BLaER1 treated with 17β-estradiol and CSF1 and Interleukin-3, amounts not matched to agents 10 nM and 100 nM (cell line): ENCODE data around the gene MAP3K14.
A peak's percentile ranks its signal among the peaks of the same experiment; 100 is the strongest.
"Not testable (repeated sequence)": the region's sequence is repeated elsewhere in the genome, so short reads cannot be mapped to it uniquely, and the experiment has no call there.

Source experiments
- H3K27ac ChIP-seq, 11 experiments: shearing (Covaris generic); formaldehyde crosslinking; 2 replicates each; pipeline ENCODE4 v1.8.1; 2022
- H3K27me3 ChIP-seq, 11 experiments: shearing (Covaris generic); formaldehyde crosslinking; 2 replicates each; pipeline ENCODE4 v1.8.1; 2022
- H3K36me3 ChIP-seq, 11 experiments: shearing (Covaris generic); formaldehyde crosslinking; 2 replicates each; pipeline ENCODE4 v1.8.1; 2022
- H3K4me1 ChIP-seq, 10 experiments: shearing (Covaris generic); formaldehyde crosslinking; 2 replicates each; pipeline ENCODE4 v1.8.1; 2022
- H3K4me2 ChIP-seq, 11 experiments: shearing (Covaris generic); formaldehyde crosslinking; 2 replicates each; pipeline ENCODE4 v1.8.1; 2022
- H3K4me3 ChIP-seq, 10 experiments: shearing (Covaris generic); formaldehyde crosslinking; 2 replicates each; pipeline ENCODE4 v1.8.1; 2022
- H3K9ac ChIP-seq, 11 experiments: shearing (Covaris generic); formaldehyde crosslinking; 2 replicates each; pipeline ENCODE4 v1.8.1; 2022
- H3K9me3 ChIP-seq, 11 experiments: shearing (Covaris generic); formaldehyde crosslinking; replicated peaks in 1 of 11; 2 replicates each; pipeline ENCODE4 v1.8.1; 2022
- H4K20me1 ChIP-seq, 11 experiments: shearing (Covaris generic); formaldehyde crosslinking; 2 replicates each; pipeline ENCODE4 v1.8.1; 2022
- Cebpa-rat ChIP-seq, 11 experiments: shearing (Covaris generic); IDR thresholded peaks; 2 replicates each; pipeline ENCODE4 v1.8.1; 2022

Gene MAP3K14

GRCh38 chr17:45253879-45254278 lies 62.9 kb downstream of the MAP3K14 start:
- TF ChIP-seq Cebpa-rat (IDR thresholded peaks at IDR 0.05) = no peak
- H3K9me3 ChIP-seq = peaks cover 0 to 12% (median 0%) of the 10 kb centered on the region in 11 experiments; a peak in 7 of 22 replicates
- H3K4me1 ChIP-seq = peaks cover 34 to 67% (median 54%) of the 10 kb centered on the region in 10 experiments
- peaks cover 0 to 18% (median under 1%) of the 10 kb centered on the region in 11 experiments; a peak in 8 of 22 replicates for H4K20me1 ChIP-seq
- peak overlapping the region in 9 of 11 experiments; percentile 2 to 93 (median 29); a peak in 7 of 22 replicates for H3K4me2 ChIP-seq
- no peak overlapping the region for H3K9ac ChIP-seq
- no peaks in the 10 kb centered on the region for H3K27me3 ChIP-seq
- H3K27ac ChIP-seq = no peak overlapping the region
- peaks cover 0 to 23% (median 21%) of the 10 kb centered on the region in 11 experiments; a peak in 18 of 22 replicates for H3K36me3 ChIP-seq
- H3K4me3 ChIP-seq = no peak overlapping the region

GRCh38 chr17:45253237-45253636 lies 63.6 kb downstream of the MAP3K14 start:
- H3K4me2 ChIP-seq = 0 out of 22 replicates have a peak overlapping the region, but pooled peaks of 2 of the 11 experiments have one; percentile 2 to 29
- peaks cover 0 to 28% (median 24%) of the 10 kb centered on the region in 11 experiments; a peak in 18 of 22 replicates for H3K36me3 ChIP-seq
- H3K27ac ChIP-seq, H3K9ac ChIP-seq, H3K4me3 ChIP-seq, H3K27me3 ChIP-seq: not testable (repeated sequence)
- H3K9me3 ChIP-seq = peaks cover 0 to 12% (median 0%) of the 10 kb centered on the region in 11 experiments; a peak in 7 of 22 replicates
- peaks cover 32 to 67% (median 55%) of the 10 kb centered on the region in 10 experiments for H3K4me1 ChIP-seq
- peaks cover 0 to 24% (median 5%) of the 10 kb centered on the region in 11 experiments; a peak in 10 of 22 replicates for H4K20me1 ChIP-seq

- Histone ChIP-seq H4K20me1 (peaks cover 2 to 37% (median 16%) of the 10 kb centered on the region in 11 experiments; a peak in 19 of 22 replicates), H3K4me3 (no peak overlapping the region), H3K36me3 (peaks cover under 1 to 31% (median 24%) of the 10 kb centered on the region in 11 experiments; a peak in 21 of 22 replicates), H3K9ac (no peak overlapping the region), H3K9me3 (peaks cover 0 to 12% (median 0%) of the 10 kb centered on the region in 11 experiments; a peak in 7 of 22 replicates), H3K4me1 (peaks cover 33 to 69% (median 55%) of the 10 kb centered on the region in 10 experiments), H3K27ac (no peak overlapping the region), H3K27me3 (no peaks in the 10 kb centered on the region), H3K4me2 (0 out of 22 replicates have a peak overlapping the region, but pooled peaks of 1 of the 11 experiments have one; percentile 4)
- no peak for TF ChIP-seq Cebpa-rat (IDR thresholded peaks at IDR 0.05)
Measured at GRCh38 chr17:45251931-45252330, 64.9 kb downstream of the MAP3K14 start.

GRCh38 chr17:45248132-45248957 lies 68.5 kb downstream of the MAP3K14 start:
- Histone ChIP-seq H3K36me3 (peaks cover 37 to 67% (median 59%) of the 10 kb centered on the region in 11 experiments), H3K9ac (peak overlapping the region; percentile 60 to 87 (median 72); a peak in 20 of 22 replicates), H4K20me1 (peaks cover 0 to 73% (median 52%) of the 10 kb centered on the region in 11 experiments; a peak in 21 of 22 replicates), H3K4me2 (peak overlapping the region; percentile 73 to 97 (median 93)), H3K4me1 (peaks cover 34 to 69% (median 50%) of the 10 kb centered on the region in 10 experiments), H3K9me3 (peaks cover 0 to 12% (median 0%) of the 10 kb centered on the region in 11 experiments; a peak in 7 of 22 replicates), H3K27me3 (no peaks in the 10 kb centered on the region), H3K27ac (peak overlapping the region; percentile 14 to 86 (median 71); a peak in 19 of 22 replicates), H3K4me3 (peak overlapping the region; percentile 37 to 72 (median 60))
- TF ChIP-seq Cebpa-rat (IDR thresholded peaks at IDR 0.05) = no peak

GRCh38 chr17:45247429-45248131 lies 69.2 kb downstream of the MAP3K14 start:
- H3K9me3 ChIP-seq = peaks cover 0 to 12% (median 0%) of the 10 kb centered on the region in 11 experiments; a peak in 7 of 22 replicates
- no peak for TF ChIP-seq Cebpa-rat (IDR thresholded peaks at IDR 0.05)
- H3K27me3 ChIP-seq = no peaks in the 10 kb centered on the region
- H4K20me1 ChIP-seq = peaks cover 0 to 81% (median 60%) of the 10 kb centered on the region in 11 experiments; a peak in 21 of 22 replicates
- H3K36me3 ChIP-seq = peaks cover 44 to 74% (median 67%) of the 10 kb centered on the region in 11 experiments
- peak overlapping the region; percentile 73 to 97 (median 93) for H3K4me2 ChIP-seq
- peaks cover 34 to 69% (median 54%) of the 10 kb centered on the region in 10 experiments for H3K4me1 ChIP-seq
- peak overlapping the region; percentile 37 to 72 (median 60) for H3K4me3 ChIP-seq
- peak overlapping the region; percentile 60 to 87 (median 72); a peak in 20 of 22 replicates for H3K9ac ChIP-seq
- H3K27ac ChIP-seq = peak overlapping the region; percentile 14 to 86 (median 71); a peak in 19 of 22 replicates

- Histone ChIP-seq H3K9ac (peak overlapping the region in 10 of 11 experiments; percentile 37 to 87 (median 74); a peak in 18 of 22 replicates), H3K27me3 (no peaks in the 10 kb centered on the region), H3K4me2 (peak overlapping the region; percentile 73 to 97 (median 93)), H3K9me3 (peaks cover 0 to 12% (median 0%) of the 10 kb centered on the region in 11 experiments; a peak in 7 of 22 replicates), H3K4me3 (peak overlapping the region; percentile 37 to 72 (median 60); a peak in 19 of 20 replicates), H3K27ac (peak overlapping the region in 8 of 11 experiments; percentile 59 to 86 (median 74); a peak in 16 of 22 replicates), H3K36me3 (peaks cover 51 to 81% (median 73%) of the 10 kb centered on the region in 11 experiments), H3K4me1 (peaks cover 34 to 69% (median 55%) of the 10 kb centered on the region in 10 experiments), H4K20me1 (peaks cover 0 to 87% (median 66%) of the 10 kb centered on the region in 11 experiments; a peak in 21 of 22 replicates)
- peak in 1 of 11 experiments; percentile 35; a peak in 1 of 22 replicates for TF ChIP-seq Cebpa-rat (IDR thresholded peaks at IDR 0.05)
Measured at GRCh38 chr17:45246861-45247428, 69.9 kb downstream of the MAP3K14 start.

- H3K36me3 ChIP-seq = peaks cover 57 to 87% (median 77%) of the 10 kb centered on the region in 11 experiments
- peak overlapping the region in 8 of 10 experiments; percentile 54 to 72 (median 63); a peak in 15 of 20 replicates for H3K4me3 ChIP-seq
- peaks cover 0 to 12% (median 0%) of the 10 kb centered on the region in 11 experiments; a peak in 7 of 22 replicates for H3K9me3 ChIP-seq
- peaks cover 34 to 69% (median 55%) of the 10 kb centered on the region in 10 experiments for H3K4me1 ChIP-seq
- peaks cover 0 to 92% (median 69%) of the 10 kb centered on the region in 11 experiments; a peak in 21 of 22 replicates for H4K20me1 ChIP-seq
- peak overlapping the region in 10 of 11 experiments; percentile 37 to 87 (median 74); a peak in 17 of 22 replicates for H3K9ac ChIP-seq
- no peak for TF ChIP-seq Cebpa-rat (IDR thresholded peaks at IDR 0.05)
- H3K27ac ChIP-seq = peak overlapping the region in 5 of 11 experiments; percentile 7 to 86 (median 79); a peak in 5 of 22 replicates
- peak overlapping the region; percentile 73 to 97 (median 93) for H3K4me2 ChIP-seq
- no peaks in the 10 kb centered on the region for H3K27me3 ChIP-seq
Measured at GRCh38 chr17:45246338-45246737, 70.5 kb downstream of the MAP3K14 start.
